DMS 273 treated with DMSO at 0.1 percent for 48 hours (cell line): ENCODE measurements around the gene CD300C.
"Not testable (repeated sequence)": the region's sequence is repeated elsewhere in the genome, so short reads cannot be mapped to it uniquely, and the experiment has no call there.

ENCODE experiments used
- DNase-seq: peaks from one replicate; lab custom pipeline; 2025; lab: John Stamatoyannopoulos, UW

Gene CD300C

DNA sequence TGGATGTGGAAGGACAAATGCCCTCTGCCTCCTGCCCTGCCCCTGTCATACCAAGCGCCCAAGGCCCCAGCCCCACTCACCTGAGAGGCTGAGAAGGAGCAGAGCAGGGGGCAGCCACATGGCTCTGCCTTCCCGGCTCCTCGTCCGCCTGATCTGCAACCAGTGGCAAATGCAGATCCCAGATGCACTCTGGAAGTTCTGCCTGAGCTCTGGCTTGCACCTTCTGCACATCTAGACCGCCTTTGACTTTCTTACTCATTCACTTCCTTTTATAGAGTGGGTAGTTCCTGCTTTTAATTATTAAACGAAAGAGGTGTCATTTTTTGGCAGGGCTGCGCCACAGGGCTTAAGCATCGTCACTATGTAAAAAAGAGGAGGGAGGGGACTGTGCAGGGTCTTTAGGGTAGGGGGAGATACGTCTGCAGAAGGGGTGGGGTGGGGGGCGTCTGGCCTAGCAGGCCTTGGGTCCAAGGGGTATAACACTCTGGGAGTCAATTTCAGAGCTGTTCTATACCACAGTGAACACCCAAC lies 14.6 kb downstream of the CD300C start, which contains the start of gene CD300LB:
Gene CD300LB (minus strand): TSS at position 245 of the 531 bp plus-strand sequence. CDS start 125 bp downstream, at position 120.
- no peak for DNase-seq

DNA sequence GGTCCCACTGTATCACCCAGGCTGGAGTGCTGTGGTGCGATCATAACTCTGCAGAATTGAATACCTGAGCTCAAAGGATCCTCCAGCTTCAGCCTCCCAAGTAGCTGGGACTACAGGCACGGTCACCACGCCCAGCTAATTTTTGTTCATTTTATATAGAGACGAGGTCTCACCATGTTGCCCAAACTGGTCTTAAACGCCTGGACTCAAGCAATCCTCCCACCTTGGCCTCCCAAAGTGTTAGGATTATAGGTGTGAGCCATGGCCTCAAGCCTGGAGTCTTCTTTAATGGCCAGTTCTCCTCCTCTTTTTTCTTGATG lies 15.1 kb downstream of the CD300C start:
- no peak for DNase-seq

DNA sequence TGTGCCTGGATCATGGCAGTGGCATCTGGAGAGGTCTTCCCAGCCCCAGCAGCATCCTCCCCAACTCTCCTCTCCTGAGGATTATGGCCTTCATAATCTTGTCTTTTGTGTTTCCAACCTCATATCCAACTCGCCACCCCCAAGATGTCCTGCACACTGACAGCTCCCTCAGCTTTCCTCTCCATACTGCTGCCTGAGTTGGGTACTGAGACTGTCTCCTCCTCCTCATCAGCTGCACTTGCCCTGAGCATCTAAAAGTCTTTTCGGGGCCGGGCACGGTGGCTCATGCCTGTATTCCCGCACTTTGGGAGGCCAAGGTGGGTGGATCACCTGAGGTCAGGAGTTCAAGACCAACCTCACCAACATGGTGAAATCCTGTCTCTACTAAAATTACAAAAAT lies 16.7 kb downstream of the CD300C start:
- DNase-seq = no peak

DNA sequence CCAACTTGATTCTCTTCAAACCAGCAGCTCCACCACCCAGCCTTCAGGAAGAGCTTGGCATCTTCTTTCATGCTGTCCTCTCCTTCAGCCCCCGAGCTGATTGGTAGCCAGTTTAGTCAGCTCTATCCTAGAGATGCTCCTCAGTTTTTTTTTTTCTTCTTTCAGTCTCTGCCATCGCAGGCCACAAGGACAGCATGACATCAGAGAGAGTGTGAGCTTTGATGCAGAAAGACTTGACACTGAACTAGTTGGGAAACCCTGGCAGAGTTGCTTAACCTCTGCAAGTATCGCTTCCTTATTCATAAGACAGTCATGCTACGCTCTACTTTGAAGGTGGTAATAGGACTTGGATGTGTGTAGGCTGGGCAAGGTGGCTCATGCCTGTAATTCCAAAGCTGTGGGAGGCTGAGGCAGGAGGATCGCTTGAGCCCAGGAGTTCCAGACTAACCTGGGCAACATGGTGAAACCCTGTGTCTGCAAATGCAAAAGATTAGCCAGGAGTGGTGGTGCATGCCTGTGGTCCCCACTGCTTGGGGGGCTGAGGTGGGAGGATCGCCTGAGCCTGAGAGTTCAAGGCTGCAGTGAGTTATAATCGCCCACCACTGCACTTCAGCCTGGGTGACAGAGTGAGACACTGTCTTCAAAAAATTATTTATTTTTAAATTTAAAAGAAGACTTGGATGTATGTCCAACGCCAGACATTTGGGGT lies 17.3 kb downstream of the CD300C start:
- no peak for DNase-seq

DNA sequence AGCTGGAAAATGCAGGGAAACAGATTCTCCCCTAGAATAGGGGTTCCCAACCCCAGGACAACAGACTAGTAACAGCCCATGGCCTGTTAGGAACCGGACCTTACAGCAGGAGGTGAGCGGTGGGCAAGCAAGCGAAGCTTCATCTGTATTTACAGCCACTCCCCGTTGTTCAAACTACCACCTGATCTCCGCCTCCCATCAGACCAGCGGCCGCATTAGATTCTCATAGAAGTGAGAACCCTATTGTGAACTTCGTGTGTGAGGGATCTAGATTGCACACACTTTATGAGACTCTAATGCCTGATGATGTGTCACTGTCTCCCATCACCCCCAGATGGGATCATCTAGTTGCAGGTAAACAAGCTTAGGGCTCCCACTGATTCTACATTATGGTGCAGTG lies 18.2 kb downstream of the CD300C start:
- DNase-seq = no peak

DNA sequence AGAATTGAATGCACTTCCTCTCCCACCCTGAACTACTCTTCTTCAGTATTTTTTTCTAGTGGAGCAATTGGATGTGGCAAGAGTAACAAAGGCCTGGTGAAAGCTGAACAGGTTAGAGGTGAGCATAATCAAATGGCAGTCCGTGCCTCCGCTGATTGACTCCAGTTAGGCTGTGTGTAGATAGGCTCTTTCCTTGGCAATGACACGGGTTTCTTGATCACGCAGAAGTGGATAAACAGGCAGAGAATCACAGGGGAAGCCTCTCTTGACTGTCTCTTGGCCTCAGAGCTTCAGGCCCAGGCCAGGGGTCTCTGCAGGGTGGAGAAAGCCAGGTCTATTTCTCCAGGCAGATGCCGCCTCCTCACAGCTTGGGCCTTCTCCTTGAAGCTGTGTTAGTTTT lies 18.8 kb downstream of the CD300C start:
- no peak for DNase-seq

DNA sequence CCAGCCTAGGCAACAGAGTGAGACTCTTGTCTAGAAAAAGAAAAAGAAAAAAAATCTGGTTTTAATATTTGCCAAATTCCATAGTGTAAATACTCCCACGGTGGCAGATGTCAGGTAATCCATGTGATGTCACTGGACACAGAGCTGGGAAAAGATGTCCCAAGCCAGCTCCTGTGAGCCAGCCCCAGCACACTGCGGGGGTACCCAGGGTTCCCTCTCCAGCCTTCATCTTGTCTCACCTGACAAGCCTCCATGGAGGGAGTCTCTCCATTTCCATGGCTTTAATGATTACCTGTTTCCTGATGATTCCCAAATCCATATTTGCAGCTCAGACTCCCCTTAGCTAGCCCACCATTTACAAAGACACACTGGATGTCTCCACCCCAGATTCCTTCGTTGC lies 19.2 kb downstream of the CD300C start:
- no peak for DNase-seq

DNA sequence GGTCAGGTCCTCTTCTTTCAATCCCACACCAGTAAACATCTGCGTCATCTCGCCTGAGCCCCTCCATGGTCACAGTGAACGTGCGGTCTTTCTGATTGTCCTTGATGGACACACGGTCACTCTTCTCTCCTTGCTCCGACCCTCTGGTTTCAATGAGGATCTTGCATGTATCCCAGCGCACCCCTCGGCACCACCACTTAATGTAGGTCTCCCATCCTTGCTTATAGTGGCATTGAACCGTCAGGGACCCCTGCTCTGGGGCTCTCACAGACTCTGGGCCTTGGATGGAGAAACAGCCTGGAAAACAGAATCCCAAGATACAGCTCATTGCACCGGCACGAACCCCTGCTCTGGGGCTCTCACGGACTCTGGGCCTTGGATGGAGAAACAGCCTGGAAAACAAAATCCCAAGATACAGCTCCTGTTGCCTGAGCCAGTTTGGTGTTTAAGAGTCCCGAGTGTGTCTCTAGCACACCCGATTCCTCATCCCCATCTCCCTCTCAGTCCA lies 20.1 kb downstream of the CD300C start:
- DNase-seq = no peak

DNA sequence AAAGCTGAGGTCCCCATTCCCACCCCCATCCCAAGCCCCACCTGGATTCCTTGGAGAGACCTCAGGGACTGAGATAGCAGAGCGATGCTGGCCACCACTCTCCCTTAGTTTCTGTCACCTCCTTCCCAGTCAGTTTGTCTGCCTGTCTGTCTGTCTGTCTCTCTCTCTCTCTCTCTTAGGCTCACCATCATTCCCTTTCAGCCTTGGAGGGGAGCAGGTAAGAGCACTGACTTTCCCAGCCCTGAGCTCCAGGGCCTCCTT lies 20.5 kb downstream of the CD300C start:
- no peak for DNase-seq

DNA sequence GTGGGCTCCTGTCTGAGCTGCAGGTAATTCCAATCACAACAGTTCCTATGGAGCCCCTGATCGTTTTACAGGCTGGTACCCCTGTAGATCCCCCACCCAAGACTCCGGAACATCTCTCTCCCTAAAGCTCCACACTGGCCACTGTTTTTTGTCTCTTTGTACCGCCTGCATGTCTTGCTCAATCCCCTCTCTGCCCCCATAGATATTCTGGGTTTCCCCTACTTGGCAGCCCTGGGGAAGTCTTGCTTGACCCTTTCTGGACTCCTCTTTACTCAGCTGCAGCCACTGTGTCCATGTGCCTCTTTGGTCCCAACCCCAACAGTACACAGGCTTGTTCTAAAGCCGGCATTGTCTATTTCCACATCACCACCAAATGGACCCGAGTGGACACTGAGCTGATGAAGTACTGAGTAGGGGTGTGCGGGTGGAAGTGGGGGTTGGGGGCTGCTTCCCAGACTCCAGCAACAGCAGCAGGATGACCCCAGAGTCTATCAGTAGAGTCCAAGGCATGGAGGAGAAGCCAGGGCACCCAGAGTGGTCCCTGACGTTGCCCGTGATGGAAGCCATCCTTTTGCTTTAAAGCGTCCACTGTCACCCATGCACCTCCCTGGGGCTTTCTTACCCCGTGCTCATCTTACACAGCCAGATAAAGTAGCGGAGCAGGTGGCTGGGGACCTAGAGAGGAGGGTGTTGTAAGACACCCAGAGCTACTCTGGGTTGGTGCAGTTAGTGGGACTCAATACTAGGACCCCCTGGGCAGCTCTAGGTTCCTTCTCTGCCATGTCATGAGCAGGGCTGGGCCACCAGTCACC lies 21.1 kb downstream of the CD300C start:
- no peak for DNase-seq

DNA sequence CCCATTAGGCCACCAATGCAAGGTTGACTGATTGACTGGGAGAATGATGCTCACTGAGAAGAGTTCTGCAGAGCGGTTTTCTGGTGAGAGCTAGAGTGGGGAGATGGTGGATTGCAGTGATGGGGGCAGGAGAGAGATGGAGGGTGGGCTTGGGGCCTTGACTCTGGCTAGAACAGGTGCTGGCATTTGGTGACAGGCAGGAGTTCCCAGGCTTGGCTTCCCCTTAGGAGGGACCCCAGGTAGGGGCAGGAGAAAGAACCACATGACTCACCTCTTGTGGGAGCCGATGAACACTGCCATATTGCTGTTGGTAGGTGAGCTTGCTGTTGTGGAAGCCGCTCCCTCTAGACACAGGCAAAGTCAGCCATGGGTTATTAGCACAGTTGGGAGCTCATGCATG lies 22.6 kb downstream of the CD300C start:
- no peak for DNase-seq

DNA sequence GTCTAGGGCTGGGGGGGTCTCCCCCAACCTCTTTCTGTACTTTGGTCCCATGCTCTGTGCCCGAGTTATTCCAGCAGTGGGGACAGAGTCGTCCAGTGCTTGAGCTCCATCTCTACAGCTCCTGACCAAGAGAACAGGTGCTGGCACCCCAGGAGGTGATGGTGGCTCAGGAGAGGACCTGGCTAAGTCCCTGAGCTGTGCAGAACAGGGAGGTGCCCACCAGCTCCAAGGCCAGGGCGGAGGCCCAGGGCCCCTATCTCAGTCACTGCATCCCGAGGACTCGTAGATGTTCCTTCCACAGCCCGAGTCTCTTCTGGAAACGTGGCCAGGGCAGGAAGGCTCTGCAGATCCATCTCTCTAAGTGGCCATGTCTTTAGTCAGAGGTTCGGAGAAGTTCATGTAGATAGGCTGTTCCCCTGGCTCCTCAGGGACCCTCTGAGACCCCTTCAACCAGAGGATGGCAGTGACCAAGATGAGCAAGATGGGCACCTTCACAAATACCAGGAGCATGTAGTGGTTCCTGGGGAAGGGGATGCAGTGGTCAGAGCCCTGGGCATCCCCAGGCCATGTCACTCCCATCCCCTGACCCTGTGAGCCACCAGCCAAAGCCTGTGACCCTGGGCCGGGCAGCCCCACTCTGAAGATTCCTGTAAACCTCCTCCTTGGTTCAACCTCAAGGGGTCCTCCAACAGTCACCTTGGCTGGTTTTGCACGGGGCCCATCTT lies 23.4 kb downstream of the CD300C start:
- no peak for DNase-seq

DNA sequence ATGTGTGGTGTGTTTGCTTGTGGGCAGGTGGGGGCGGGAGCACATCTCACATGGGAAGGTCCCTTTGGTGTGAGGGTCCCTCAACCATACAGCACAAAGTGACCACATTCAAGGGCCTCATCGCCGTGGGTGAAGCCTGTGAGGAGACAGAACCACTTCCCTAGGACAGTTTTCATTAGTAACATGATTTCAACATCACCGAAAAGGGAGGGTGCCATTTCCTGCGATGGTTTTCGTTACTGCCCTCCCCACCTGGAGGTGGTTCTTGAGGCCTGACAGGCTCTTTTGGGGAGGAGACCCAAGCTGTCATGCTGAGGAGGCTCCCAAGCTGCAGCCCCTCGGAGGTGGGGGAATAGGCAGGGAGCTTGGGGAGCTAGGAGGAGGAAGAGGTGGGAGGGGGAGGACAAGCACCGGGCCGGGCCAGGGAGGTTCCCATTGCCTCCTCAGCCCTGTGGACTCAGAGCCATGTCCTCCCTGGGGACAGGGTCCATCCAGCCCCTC lies 24.2 kb downstream of the CD300C start:
- no peak for DNase-seq

DNA sequence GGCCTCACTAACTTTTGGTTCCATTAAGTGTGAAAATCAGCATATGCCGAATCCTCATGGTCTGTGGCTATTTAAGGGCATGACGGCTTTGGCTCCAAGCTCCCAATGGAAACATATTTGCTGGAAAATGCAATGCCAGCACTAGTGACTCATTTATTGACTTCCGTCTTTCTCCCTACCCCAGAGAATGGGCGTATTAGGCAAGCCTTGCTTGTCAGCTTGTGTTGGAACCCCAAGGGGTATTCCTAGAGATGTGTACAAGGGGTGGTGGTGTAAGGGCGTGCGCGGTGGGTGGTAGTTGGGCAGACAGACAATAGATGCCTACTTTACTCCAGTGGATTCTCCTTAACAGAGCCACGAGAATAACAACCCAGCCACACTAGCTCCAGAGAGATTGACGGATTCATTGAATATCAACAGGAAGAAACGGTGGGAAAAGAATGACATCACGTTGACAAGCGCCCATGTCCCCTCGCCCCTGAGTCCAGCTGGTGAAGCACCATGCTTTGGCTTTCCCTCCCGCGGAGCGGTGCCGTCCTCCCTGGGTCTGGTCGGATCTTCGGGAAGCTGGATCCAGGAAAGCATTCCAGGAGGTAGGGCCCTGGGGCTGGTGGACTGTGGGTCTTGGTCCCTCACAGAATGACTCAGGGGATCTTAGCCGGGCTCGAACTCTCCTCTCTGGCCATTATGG lies 25.0 kb downstream of the CD300C start:
- no peak for DNase-seq

DNA sequence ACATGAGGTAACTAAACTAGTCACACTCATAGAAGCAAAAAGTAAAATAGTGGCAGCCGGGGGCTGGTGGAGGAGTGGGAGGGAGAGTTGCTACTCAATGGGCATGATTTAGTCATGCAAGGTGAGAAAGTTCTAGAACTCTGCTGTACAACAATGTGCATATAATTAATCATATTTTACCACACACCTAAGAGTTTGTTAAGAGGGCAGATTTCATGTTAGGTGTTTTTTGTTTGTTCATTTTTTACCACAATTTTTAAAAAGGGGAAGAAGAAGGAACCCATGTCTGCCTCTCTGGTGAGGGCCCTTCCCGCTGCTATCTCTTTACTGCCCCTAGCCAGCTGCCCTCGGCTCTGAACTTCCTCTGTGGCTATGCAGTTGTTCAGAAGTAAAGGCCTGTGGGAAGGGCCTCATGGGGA lies 25.9 kb downstream of the CD300C start:
- no peak for DNase-seq

DNA sequence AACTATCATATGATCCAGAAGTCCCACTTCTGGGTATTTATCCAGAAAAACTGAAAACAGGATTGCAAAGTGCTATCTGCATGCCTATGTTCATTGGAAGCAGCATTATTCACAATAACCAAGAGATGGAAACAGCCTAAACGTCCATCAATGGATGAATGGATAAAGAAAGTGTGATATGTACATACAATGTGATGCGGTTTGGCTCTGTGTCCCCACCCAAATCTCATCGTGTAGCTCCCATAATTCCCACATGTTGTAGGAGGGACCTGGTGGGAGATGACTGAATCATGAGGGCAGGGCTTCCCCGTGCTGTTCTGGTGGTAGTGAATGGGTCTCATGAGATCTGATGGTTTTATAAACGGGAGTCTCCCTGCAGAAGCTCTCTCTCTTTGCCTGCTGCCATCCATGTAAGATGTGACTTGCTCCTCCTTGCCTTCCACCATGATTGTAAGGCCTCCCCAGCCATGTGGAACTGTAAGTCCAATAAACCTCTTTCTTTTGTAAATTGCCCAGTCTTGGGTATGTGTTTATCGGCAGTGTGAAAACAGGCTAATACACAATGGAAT lies 27.4 kb downstream of the CD300C start:
- DNase-seq = not testable (repeated sequence)

DNA sequence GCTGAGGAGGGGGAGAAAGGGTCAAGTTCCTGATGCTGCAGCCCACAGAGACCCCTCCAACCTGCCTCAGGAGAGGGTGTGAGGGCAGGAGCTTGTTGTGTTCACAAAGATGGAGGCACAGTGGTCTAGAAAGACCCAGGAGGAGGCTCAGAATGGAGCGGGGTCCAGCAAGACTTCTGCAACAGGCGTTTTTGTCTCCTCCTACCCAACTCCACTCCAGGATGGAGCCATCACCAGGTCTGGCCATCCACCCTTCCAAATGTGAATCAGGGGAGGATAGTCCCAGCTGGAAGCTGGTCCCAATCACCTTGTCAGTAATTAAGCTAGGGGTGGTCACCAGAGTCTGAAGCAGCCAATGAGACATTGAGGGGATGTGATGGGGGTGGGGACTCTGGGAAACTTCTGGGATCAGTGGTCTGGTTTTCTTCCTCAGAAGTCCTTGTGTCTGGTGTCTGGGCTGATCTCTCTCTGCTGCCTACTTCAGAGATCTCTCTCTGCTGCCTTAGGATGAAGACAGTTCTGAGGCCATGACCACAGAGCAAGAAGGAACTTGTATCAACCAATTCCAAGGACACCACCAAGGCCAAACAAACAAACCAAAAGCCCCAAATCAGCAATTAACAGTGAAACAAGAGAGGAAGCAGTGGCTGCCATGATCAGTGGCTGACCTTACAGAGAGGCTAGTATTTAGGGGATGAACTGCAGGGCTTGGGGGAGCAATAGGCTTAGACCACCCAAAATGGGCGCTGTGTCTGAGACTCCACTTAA lies 29.2 kb downstream of the CD300C start:
- no peak for DNase-seq

DNA sequence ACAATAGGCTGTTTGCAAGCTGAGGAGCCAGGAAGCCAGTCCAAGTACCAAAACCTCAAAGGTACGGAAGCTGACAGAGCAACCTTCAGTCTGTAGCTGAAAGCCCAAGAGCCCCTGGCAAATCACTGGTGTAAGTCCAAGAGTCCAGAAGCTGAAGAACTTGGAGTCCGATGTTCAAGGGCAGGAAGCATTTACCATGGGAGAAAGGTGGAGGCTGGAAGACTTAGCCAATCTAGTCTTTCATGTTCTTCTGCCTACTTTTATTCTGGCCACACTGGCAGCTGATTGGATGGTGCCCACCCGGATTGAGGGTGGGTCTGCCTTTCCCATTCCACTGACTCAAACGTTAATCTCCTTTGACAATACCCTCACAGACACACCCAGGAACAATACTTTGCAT lies 30.0 kb downstream of the CD300C start:
- no peak for DNase-seq

DNA sequence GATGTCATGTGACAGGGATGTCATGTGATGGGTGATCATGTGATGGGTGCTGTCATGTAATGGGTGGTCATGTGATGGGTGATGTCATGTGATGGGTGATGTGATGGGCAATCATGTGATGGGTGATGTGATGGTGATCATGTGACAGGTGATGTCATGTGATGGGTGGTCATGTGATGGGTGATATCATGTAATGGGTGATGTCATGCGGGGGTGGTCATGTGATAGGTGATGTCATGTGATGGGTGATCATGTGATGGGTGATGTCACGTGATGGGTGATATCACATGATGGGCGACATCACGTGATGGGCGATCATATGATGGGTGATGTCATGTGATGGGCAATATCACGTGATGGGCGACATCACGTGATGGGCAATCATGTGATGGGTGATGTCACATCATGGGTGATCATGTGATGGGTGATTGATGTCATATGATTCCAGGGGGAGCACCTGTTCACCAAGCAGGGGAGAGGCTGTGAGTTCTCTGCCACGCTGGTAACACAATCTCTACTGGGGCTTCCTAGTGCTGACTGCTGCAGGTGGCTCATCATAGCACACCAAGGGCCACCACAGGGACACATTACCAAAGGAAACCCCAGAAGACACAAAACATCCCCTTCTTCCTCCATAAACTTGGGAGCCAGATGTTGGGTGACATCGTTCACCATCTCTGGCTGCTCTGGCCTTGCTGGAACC lies 31.1 kb downstream of the CD300C start:
- no peak for DNase-seq

DNA sequence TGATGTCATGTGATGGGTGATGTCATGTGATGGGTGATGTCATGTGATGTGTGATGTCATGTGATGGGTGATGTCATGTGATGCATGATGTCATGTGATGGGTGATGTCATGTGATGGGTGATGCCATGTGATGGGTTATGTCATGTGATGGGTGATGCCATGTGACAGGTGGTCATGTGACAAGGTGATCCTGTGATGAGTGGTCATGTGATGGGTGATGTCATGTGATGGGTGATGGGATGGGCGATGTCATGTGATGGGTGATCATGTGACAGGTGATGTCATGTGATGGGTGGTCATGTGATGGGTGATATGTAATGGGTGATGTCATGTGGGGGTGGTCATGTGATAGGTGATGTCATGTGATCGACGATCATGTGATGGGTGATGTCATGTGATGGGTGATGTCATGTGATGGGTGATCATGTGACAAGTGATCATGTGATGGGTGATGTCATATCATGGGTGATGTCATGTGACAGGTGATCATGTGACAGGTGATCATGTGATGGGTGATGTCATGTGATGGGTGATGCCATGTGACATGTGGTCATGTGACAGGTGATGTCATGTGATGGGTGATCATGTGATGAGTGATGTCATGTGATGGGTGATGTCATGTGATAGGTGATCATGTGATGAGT lies 31.8 kb downstream of the CD300C start:
- DNase-seq = no peak
